Progenitor cell of endocrine pancreas (in vitro differentiated cells): Measurements from ENCODE around the gene CSMD2. TPM values are rescaled to one million over a fixed set of nuclear protein-coding genes. Genes with fewer than 3 reads are reported as not detected.
A peak's percentile ranks its signal among the peaks of the same experiment; 100 is the strongest.

Experiments
- DNase-seq: peaks from one replicate; pipeline ENCODE4 v3.0.0; 2021; ENCODE audit warnings: low spot score; ENCODE audit not compliant: unreplicated experiment
- H3K27ac Mint-ChIP-seq: 2 replicates; pipeline ENCODE4 v1.8.0; 2021; ENCODE audit warnings: mild to moderate bottlenecking, moderate library complexity, mixed read lengths
- H3K27me3 Mint-ChIP-seq: 2 replicates; pipeline ENCODE4 v1.8.0; 2021; ENCODE audit warnings: mixed read lengths
- H3K36me3 Mint-ChIP-seq: 2 replicates; pipeline ENCODE4 v1.8.0; 2022; ENCODE audit warnings: mixed read lengths; ENCODE audit not compliant: insufficient read depth
- H3K4me1 Mint-ChIP-seq: 2 replicates; pipeline ENCODE4 v1.8.0; 2021; ENCODE audit warnings: low read depth, mixed read lengths
- H3K4me3 Mint-ChIP-seq: 2 replicates; pipeline ENCODE4 v1.8.0; 2021; ENCODE audit warnings: low read depth, mild to moderate bottlenecking, moderate library complexity, mixed read lengths
- H3K9me3 Mint-ChIP-seq: 2 replicates; pipeline ENCODE4 v1.8.0; 2021; ENCODE audit warnings: low read depth, mixed read lengths
- CTCF ChIP-seq: fragments of 200-600 bp; sonication (generic); IDR thresholded peaks from one replicate; pipeline ENCODE4 v1.5.0; 2021; ENCODE audit warnings: antibody characterized with exemption, mild to moderate bottlenecking; ENCODE audit not compliant: unreplicated experiment
- total RNA-seq: library from RNA; stranded (reverse); gene quantifications from 2 replicates; pipeline ENCODE4 v1.2.1, GENCODE V29; 2021

Gene CSMD2
- total RNA-seq, 1 donor from 2014 or later = 0.38 TPM

- no peak for TF ChIP-seq CTCF
- DNase-seq = no peak
- Mint-ChIP-seq H3K4me1 (no peaks in the 10 kb centered on the region), H3K27ac (no peak overlapping the region), H3K27me3 (peaks cover 27% of the 10 kb centered on the region), H3K36me3 (no peaks in the 10 kb centered on the region), H3K4me3 (no peak overlapping the region), H3K9me3 (no peaks in the 10 kb centered on the region)
Observed at GRCh38 chr1:33740040-33740744, 424.8 kb downstream of the CSMD2 start.

- H3K36me3 Mint-ChIP-seq = no peaks in the 10 kb centered on the region
- peaks cover 31% of the 10 kb centered on the region for H3K27me3 Mint-ChIP-seq
- no peak for DNase-seq
- H3K27ac Mint-ChIP-seq = no peak overlapping the region
- H3K4me3 Mint-ChIP-seq = no peak overlapping the region
- no peak for TF ChIP-seq CTCF
- no peaks in the 10 kb centered on the region for H3K4me1 Mint-ChIP-seq
- H3K9me3 Mint-ChIP-seq = no peaks in the 10 kb centered on the region
Observed at GRCh38 chr1:33738976-33739375, 426.1 kb downstream of the CSMD2 start.

- no peak overlapping the region for H3K4me3 Mint-ChIP-seq
- no peak overlapping the region for H3K27ac Mint-ChIP-seq
- no peaks in the 10 kb centered on the region for H3K4me1 Mint-ChIP-seq
- no peaks in the 10 kb centered on the region for H3K36me3 Mint-ChIP-seq
- H3K27me3 Mint-ChIP-seq = peaks cover 31% of the 10 kb centered on the region
- no peak for DNase-seq
- no peak for TF ChIP-seq CTCF
- no peaks in the 10 kb centered on the region for H3K9me3 Mint-ChIP-seq
Observed at GRCh38 chr1:33738536-33738935, 426.5 kb downstream of the CSMD2 start.

GRCh38 chr1:33736496-33736895, 428.5 kb downstream of the CSMD2 start:
- no peak for TF ChIP-seq CTCF
- no peak overlapping the region for H3K27ac Mint-ChIP-seq

GRCh38 chr1:33735624-33736023, 429.4 kb downstream of the CSMD2 start:
- peak; percentile 26 for TF ChIP-seq CTCF
- Mint-ChIP-seq H3K4me3 (no peak overlapping the region), H3K9me3 (no peaks in the 10 kb centered on the region), H3K36me3 (no peaks in the 10 kb centered on the region), H3K27me3 (peaks cover 33% of the 10 kb centered on the region), H3K27ac (no peak overlapping the region), H3K4me1 (no peaks in the 10 kb centered on the region)
- no peak for DNase-seq

More at GRCh38 chr1:33736496-33736895, 428.5 kb downstream of the CSMD2 start:
- no peaks in the 10 kb centered on the region for H3K36me3 Mint-ChIP-seq
- H3K4me1 Mint-ChIP-seq = no peaks in the 10 kb centered on the region
- DNase-seq = no peak
- H3K27me3 Mint-ChIP-seq = peaks cover 38% of the 10 kb centered on the region
- no peak overlapping the region for H3K4me3 Mint-ChIP-seq
- H3K9me3 Mint-ChIP-seq = no peaks in the 10 kb centered on the region
